ENCODE data around the gene CFAP99.
"Not testable (repeated sequence)": the region's sequence is repeated elsewhere in the genome, so short reads cannot be mapped to it uniquely, and the experiment has no call there.

The CFAP99 gene

DNA sequence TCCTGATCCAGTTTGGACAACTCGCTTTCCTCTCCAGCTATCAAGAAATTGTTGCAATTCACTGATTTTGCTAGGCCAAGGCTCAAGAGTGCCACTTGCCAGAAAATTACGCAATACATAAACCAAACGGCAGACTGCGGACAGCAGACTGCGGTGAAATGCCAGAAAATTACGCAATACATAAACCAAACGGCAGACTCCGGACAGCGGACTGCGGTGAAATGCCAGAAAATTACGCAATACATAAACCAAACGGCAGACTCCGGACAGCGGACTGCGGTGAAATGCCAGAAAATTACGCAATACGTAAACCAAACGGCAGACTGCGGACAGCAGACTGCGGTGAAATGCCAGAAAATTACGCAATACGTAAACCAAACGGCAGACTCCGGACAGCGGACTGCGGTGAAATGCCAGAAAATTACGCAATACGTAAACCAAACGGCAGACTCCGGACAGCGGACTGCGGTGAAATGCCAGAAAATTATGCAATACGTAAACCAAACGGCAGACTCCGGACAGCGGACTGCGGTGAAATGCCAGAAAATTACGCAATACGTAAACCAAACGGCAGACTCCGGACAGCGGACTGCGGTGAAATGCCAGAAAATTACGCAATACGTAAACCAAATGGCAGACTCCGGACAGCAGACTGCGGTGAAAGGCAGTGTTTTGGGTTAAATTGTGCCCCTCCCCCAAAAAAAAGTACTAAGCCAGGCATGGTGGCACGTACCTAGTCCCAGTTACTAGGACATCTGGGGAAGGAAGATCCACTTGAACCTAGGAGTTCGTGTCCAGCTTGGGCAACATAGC lies 11.4 kb downstream of the CFAP99 start:
- DNase-seq (ENCODE audit: low spot score): not testable (repeated sequence)

- DNase-seq (ENCODE audit: low spot score): no peak
These were observed 13.2 kb downstream of the CFAP99 start for GRCh38 chr4:2432004-2432403.

GRCh38 chr4:2432991-2433530 lies 14.3 kb downstream of the CFAP99 start:
- DNase-seq (ENCODE audit: low spot score): no peak

DNA sequence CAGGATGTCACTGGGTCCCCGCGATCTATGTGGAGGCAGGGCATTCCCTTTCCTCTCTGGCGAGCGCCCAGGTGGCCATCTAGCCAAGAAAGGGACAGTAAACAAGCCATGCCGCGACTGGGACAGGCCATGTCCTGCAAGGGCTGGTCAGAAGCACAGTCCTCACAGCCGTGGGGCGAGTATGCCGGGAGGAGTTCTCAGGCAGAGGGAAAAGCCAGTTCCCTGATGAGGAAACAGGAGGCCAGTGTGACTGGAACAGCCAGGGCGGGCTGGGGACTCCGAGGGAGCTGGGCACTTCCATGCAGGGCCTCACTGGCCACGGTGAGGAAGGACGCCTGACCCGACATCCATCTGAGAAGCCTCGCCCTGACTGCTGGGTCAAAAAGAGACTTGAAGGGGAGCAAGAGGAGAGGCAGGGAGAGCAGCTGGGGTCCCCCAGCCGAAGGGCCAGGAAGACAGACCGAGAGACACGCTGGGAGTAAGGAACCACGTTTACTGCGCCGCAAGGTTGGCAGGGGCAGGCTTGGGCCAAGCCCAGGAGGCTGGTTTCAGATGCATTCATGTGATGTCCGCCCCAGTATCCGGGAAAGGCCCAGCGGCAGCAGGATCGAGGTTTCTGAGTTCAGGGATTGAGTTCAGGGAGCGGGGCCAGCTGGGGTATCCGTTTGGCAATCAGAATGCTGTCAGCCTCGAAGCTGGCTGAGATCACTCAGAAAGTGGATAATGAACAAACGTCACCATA lies 15.0 kb downstream of the CFAP99 start:
- no peak for DNase-seq (ENCODE audit: low spot score)

DNA sequence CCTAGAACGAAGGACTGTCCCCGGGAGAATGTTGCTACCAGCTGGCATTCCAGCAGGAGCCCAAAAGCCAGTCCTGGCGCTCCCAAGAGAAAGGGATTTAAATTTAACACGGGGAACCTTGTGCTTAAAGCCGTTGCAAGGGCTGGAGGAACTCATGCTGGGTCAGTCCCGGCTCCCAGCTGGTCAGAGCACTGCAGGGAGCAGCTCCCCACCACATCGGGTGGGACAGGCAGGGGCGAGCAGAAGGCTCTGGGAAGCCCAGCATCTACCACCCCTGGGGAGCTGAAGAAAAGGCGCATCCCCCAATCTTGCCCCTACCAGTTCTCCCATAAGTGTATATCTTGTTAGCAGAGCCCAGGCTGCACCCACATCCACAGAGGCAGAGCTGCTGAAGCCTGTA lies 15.7 kb downstream of the CFAP99 start:
- no peak for DNase-seq (ENCODE audit: low spot score)

- no peak for DNase-seq (ENCODE audit: low spot score)
These were observed 17.5 kb downstream of the CFAP99 start for GRCh38 chr4:2436301-2436700.

- no peak for DNase-seq (ENCODE audit: low spot score)
These were observed 18.2 kb downstream of the CFAP99 start for GRCh38 chr4:2436761-2437474.

DNA sequence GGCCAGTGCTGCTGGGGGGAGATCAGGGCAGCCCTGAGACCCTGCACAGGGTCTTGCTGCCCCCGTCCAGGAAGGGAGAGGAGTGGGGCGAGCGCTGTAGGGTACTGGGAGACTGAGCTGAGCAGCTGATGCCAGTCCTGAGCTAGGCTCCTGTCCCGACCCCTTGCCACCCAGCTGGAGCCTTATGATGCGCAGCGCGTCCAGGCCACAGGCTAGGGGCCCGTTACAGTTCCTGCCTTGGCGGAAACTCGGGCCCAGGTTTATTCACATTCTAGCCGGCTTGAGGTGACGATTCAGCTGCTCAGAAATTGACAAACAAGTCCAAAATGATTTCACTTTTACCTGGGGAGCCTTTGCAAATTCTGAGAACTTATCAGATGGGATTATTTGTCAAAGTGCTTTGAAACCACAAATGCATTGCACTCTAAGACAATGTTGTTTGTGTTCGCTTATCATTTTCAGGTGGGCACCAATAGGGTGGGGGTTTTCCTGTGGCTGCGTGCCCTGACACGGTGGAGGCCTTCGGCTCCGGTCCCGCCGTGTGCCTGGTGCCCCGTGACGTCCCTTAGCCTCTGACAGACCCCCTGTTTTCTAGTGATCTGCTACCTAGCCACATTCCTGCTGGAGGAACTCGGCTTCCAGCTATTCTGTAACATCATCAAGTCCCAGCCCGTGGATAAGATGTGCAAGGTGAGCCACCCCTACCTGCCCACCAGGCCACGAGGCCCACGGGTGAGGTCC lies 18.9 kb downstream of the CFAP99 start:
- no peak for DNase-seq (ENCODE audit: low spot score)

GRCh38 chr4:2438822-2439718 lies 20.3 kb downstream of the CFAP99 start:
- no peak for DNase-seq (ENCODE audit: low spot score)

GRCh38 chr4:2441393-2442174 lies 22.8 kb downstream of the CFAP99 start:
- peak; percentile 94 for DNase-seq (ENCODE audit: low spot score)

DNA sequence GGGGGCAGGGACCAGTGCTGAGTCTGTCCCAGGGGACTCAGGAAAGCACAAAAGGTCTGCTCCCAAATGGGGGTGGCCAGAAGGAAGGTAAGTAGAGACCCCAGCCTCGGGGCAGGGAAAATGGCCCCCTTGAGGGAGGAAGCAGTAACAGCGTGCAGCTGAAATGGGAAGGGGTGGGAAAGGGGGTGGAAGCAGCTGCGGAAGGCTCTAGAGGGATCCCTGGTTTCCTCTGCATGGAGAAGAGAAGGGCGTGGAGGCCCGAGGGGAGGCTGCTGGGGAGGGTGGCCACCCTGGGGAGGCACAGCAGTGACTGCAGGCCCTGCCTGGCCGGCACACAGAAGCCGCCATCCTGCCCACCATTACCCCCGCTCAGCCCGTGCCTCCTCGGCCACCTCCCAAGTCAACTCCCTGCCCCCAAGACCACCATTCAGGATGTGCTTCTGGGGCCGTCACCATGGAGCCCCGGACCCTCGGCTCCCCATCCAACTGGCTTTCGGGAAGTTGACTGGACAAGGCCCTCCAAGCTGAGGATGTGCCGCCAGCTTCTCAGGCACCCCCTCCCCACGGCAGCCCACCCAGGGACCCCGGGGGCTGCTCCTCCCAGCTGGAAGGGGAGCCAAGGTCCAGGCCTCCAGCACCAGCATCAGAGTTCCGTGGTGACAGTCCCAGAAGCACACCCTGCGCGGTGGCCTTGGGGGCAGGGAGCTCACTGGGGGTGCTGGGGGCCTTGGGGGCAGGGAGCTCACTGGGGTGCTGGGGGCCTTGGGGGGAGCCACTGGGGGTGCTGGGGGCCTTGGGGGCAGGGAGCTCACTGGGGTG lies 23.6 kb downstream of the CFAP99 start:
- DNase-seq (ENCODE audit: low spot score): peak; percentile 55

- DNase-seq (ENCODE audit: low spot score): no peak
These were observed 24.4 kb downstream of the CFAP99 start for GRCh38 chr4:2443061-2443730.

DNA sequence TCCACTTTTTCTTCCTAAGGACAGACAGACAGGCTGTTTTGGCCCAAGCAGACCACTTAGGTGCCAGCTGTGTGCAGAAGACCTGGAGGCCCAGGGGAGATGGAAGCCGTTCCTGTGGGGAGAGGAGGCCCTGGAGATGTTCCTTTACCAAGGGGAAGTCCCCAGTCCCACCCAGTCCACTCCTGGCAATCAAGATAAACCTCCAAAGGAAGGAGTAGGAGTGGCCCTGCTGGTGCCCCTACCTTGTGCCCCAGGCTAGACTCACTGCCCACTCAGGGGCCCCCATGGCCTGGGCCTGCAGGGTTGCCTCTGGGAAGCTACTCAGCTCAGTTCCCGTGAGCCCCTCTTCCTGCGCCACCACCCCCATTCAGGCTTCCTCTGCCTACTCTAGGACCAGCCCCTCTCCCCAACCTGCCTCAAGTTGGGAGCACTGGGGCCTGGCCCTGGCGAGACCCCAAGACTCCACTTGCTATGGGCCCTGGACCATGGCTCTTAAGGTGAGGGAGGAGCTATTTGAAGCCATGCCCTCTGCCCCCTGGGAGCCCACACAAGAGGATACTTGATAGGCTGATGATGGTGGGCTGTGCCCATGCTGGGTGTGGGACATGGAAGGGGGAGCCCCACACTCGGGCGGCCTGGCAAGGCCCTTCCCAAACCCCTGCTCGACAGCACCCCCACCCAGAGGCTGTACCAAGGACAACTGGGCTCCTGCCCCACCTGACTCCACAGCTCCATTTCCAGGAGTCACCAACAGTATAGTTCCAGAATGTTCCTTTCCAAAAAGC lies 25.4 kb downstream of the CFAP99 start:
- DNase-seq (ENCODE audit: low spot score): no peak

DNA sequence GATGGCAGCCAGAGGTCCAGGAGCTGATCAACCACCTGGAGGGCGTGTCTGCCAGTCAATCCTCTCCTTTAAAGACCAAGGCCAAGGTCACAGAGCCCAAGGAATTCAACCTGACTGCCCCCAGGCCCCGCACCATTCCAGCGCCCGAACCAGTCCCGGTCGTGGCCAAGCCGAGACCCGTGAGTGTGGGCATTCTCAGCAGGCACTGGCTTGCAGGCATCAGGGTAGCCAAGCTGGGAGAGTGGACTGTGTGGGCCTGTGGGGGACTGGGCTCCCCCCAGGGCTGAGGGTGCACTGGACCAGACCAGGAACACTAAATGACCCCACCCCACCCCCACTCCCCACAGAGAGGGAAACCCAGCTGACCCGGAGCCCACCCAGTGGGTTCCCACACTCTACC lies 26.4 kb downstream of the CFAP99 start:
- no peak for DNase-seq (ENCODE audit: low spot score)

- no peak for DNase-seq (ENCODE audit: low spot score)
These were observed 26.8 kb downstream of the CFAP99 start for GRCh38 chr4:2445571-2445970.

DNA sequence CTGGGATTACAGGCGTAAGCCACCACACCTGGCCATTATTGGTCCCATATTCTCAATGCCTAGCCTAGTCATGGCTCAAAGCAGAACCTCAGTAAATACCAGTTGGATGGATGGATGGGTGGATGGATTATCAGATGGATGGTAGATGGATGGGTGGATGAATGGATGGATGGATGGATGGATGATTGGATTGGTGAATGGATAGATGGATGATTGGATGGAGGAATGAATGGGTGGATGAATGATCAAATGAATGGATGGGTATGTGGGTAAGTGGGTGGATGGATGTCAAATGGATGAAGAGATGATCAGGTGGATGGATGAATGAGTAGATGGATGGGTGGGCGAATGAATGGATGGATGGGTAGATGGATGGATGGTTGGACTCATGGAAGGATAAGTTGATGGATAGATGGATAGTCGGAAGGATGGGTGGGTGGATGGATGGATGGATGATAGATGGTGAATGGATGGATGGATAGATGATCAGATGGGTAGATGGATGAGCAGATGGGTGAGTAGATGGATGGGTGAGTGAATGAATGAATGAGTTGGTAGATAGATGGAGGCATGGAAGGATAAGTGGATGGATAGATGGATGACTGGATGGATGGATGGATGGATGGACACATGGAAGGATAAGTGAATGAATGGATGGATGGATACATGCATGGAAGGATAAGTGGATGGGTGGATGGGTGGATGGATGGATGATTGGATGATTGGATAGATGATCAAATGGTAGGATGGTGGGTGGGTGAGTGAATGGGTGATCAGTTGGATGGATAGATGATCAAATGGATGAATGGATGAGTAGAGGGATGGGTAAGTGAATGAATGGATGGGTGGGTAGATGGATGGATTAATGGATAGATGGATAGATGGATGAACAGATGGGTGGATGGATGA lies 28.2 kb downstream of the CFAP99 start:
- no peak for DNase-seq (ENCODE audit: low spot score)

DNA sequence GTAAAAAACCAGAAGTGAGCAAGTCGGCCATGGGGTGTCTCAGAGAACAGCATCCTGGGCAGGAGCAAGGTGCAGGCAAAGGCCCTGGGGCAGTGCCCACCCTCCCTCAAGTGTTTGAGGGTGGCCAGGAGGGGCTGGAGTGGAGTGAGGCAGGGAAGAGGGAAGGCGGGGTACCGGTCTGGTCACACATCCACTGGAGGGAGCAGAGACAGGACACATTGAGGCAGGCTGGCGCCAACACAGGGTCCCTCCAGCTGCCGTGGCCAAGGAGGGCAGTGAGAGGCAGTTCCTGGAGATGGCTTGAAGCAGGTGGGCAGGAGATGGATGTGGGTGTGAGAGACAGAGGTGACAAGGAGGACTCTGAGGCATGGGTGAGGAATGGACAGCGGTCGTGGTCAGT lies 29.8 kb downstream of the CFAP99 start:
- no peak for DNase-seq (ENCODE audit: low spot score)
